Neural cell (in vitro differentiated cells): ENCODE data around the gene TSNAX.

Experiments
- EP300 ChIP-seq: fragments of 450-650 bp; conservative IDR thresholded peaks from 2 replicates; pipeline ENCODE4 v1.6.1; 2014; ENCODE audit warnings: antibody characterized with exemption, mild to moderate bottlenecking, moderate library complexity; ENCODE audit not compliant: poor library complexity, severe bottlenecking
- EZH2 ChIP-seq: fragments of 200-600, 300-800 bp; shearing (Covaris generic), sonication (generic); IDR thresholded peaks from 2 replicates; pipeline ENCODE4 v1.6.1; 2014; ENCODE audit warnings: antibody characterized with exemption, low read length, borderline replicate concordance, mild to moderate bottlenecking; ENCODE audit not compliant: insufficient read depth, poor library complexity, severe bottlenecking
- SMC3 ChIP-seq: fragments of 450-650 bp; conservative IDR thresholded peaks from 2 replicates; pipeline ENCODE4 v1.6.1; 2014; ENCODE audit warnings: antibody characterized with exemption, mild to moderate bottlenecking, moderate library complexity; ENCODE audit not compliant: poor library complexity
- TAF1 ChIP-seq: IDR thresholded peaks from 2 replicates; pipeline ENCODE4 v1.6.1; 2012; ENCODE audit warnings: low read depth
- TF ChIP-seq, protein P1 (sequence below): fragments of 450-650 bp; IDR thresholded peaks from 2 replicates; pipeline ENCODE4 v1.5.1; 2014; ENCODE audit warnings: antibody characterized with exemption, mild to moderate bottlenecking, moderate library complexity; ENCODE audit not compliant: poor library complexity, severe bottlenecking

DNA sequence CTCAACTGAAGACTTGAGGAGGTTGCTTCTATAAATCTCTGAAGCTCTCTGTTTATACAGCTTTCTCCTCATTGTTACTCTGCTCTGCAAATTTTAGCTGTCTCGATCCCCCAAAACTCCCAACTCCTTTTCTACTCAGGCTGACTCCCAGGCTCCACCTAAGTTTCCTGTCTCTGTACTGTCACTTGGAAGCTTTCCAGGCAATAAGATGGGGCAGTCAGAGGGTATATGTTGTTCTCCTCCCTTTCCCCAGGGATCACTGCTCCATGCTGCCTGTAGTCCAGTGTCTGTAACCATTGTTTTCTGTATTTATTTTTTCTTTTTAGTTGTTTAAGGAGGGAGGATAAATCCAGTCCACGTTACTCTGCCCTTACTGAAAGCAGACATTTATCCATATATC, 13.4 kb downstream of the TSNAX start:
- TF ChIP-seq, protein P1, sequence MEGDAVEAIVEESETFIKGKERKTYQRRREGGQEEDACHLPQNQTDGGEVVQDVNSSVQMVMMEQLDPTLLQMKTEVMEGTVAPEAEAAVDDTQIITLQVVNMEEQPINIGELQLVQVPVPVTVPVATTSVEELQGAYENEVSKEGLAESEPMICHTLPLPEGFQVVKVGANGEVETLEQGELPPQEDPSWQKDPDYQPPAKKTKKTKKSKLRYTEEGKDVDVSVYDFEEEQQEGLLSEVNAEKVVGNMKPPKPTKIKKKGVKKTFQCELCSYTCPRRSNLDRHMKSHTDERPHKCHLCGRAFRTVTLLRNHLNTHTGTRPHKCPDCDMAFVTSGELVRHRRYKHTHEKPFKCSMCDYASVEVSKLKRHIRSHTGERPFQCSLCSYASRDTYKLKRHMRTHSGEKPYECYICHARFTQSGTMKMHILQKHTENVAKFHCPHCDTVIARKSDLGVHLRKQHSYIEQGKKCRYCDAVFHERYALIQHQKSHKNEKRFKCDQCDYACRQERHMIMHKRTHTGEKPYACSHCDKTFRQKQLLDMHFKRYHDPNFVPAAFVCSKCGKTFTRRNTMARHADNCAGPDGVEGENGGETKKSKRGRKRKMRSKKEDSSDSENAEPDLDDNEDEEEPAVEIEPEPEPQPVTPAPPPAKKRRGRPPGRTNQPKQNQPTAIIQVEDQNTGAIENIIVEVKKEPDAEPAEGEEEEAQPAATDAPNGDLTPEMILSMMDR = no peak
- TF ChIP-seq EP300 (no peak), TAF1 (no peak), EZH2 (no peak), SMC3 (no peak)
